Measurements from ENCODE around the gene ZNF541.
"Not testable (repeated sequence)": the region's sequence is repeated elsewhere in the genome, so short reads cannot be mapped to it uniquely, and the experiment has no call there.

DNA sequence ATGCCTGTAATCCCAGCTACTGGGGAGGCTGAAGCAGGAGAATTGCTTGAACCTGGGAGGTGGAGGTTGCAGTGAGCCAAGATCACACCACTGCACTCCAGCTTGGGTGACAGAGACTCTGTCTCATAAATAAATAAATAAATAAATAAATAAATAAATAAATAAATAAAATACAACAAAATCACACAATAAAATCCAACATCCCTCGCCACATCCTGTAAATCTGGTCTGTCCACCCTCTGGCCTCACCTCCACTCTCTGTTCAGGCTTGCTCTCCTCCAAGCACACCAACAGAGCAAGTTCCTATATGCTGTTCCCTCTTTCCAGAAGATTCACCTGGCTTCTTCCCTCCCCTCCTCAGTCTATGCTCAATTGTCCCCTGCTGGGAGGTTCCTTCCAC lies 10.2 kb upstream of the ZNF541 start:
- TF ChIP-seq, protein P1, sequence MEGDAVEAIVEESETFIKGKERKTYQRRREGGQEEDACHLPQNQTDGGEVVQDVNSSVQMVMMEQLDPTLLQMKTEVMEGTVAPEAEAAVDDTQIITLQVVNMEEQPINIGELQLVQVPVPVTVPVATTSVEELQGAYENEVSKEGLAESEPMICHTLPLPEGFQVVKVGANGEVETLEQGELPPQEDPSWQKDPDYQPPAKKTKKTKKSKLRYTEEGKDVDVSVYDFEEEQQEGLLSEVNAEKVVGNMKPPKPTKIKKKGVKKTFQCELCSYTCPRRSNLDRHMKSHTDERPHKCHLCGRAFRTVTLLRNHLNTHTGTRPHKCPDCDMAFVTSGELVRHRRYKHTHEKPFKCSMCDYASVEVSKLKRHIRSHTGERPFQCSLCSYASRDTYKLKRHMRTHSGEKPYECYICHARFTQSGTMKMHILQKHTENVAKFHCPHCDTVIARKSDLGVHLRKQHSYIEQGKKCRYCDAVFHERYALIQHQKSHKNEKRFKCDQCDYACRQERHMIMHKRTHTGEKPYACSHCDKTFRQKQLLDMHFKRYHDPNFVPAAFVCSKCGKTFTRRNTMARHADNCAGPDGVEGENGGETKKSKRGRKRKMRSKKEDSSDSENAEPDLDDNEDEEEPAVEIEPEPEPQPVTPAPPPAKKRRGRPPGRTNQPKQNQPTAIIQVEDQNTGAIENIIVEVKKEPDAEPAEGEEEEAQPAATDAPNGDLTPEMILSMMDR (IDR thresholded peaks at IDR 0.05): not testable (repeated sequence)
- not testable (repeated sequence) for TF ChIP-seq POLR2A (IDR thresholded peaks at IDR 0.05)

All from uterus (tissue), 2 donors.